Heart right ventricle (tissue), 16 donors: ENCODE results near the gene CRYBG3. TPM values are rescaled to one million over a fixed set of nuclear protein-coding genes. Genes with fewer than 3 reads are reported as not detected.

Experiments
- ATAC-seq, 8 donors: fragments of 200-7000 bp; cut with Tn5 transposase; one replicate each; pipeline ENCODE4 v1.9.1; 2020; ENCODE audit warnings: mild to moderate bottlenecking in 8 of 8, moderate library complexity in 8 of 8, moderate number of reproducible peaks in 1 of 8
- DNase-seq, 2 donors: peaks; one replicate each; pipeline ENCODE4 v3.0.0-alpha.2; 2020
- H3K27ac ChIP-seq, 10 donors: fragments of 200-600 bp; sonication (generic) in 2 of 10; one replicate each; pipeline versions ENCODE4 v1.5.0 to v1.8.0; 2020 to 2022; ENCODE audit warnings: mild to moderate bottlenecking in 3 of 10
- H3K27me3 ChIP-seq, 7 donors: fragments of 200-600 bp; one replicate each; pipeline ENCODE4 v1.8.0; 2021 to 2022; ENCODE audit warnings: mild to moderate bottlenecking in 2 of 7
- H3K36me3 ChIP-seq, 9 donors: fragments of 200-600 bp; sonication (generic) in 1 of 9; one replicate each; pipeline versions ENCODE4 v1.5.0 to v1.8.0; 2020 to 2022; ENCODE audit warnings: mild to moderate bottlenecking in 2 of 9
- H3K4me1 ChIP-seq, 9 donors: fragments of 200-600 bp; sonication (generic) in 1 of 9; one replicate each; pipeline versions ENCODE4 v1.5.0 to v1.8.0; 2020 to 2022; ENCODE audit warnings: mild to moderate bottlenecking in 4 of 9
- H3K4me3 ChIP-seq, 10 donors: fragments of 200-600 bp; sonication (generic) in 2 of 10; one replicate each; pipeline versions ENCODE4 v1.5.0 to v1.8.0; 2020 to 2022; ENCODE audit warnings: mild to moderate bottlenecking in 7 of 10, moderate library complexity in 2 of 10
- H3K9me3 ChIP-seq, 11 donors: fragments of 200-600 bp in 10 of 11; sonication (generic) in 2 of 11; one replicate each; pipeline versions ENCODE4 v1.5.0 to v1.8.0; 2013 to 2022; ENCODE audit warnings: mild to moderate bottlenecking in 2 of 11, control low read depth in 1 of 11, moderate library complexity in 1 of 11
- WGBS, 2 donors: extraction: QIAGEN DNeasy Blood & Tissue Kit; methylation state at CpG; one replicate each; pipeline ENCODE4 v1.1.7; 2013; ENCODE audit warnings: inconsistent platforms in 1 of 2; 5-methylcytosine and 5-hydroxymethylcytosine counted together
- intact Hi-C, 10 donors: fragments of 100-400 bp; cut with DNase I; formaldehyde crosslinking; loops; one replicate each; pipeline versions ENCODE4 v1.11.1 to v1.14.2; 2022
- polyA plus RNA-seq, 2 donors: library from polyadenylated mRNA; stranded (reverse); fragments of 200-250 nt; gene quantifications; one replicate each; pipeline ENCODE4 v1.2.3, GENCODE V29; 2013
- total RNA-seq, 10 donors: library from RNA; stranded (reverse); fragmentation: NEBNext Ultra II Directional in 3 of 10; extraction: Animal tissue kit (Norgen Biotek cat#: 25700) in 3 of 10; gene quantifications; one replicate each; pipeline versions ENCODE4 v1.2.1 to v1.2.4, GENCODE V29; 2021 to 2023
- TF ChIP-seq, protein P1 (sequence below), 9 donors: fragments of 200-600 bp; sonication (generic) in 2 of 9; IDR thresholded peaks; one replicate each; pipeline versions ENCODE4 v1.5.0 to v1.8.0; 2021 to 2022; ENCODE audit warnings: antibody characterized with exemption in 9 of 9, mild to moderate bottlenecking in 5 of 9, moderate library complexity in 1 of 9
- donor health status: Arrhythmogenic right ventricular cardiomyopathy.
- donor health status: ischemic (EF 13 %, LVEDD 7.1; RV severe dilation, severe dysfunction).
- donor health status: healthy with polysubstance abuse.
- donor health status: DM: no; HTN: yes; CAD: no.
- donor health status: DM: no; HTN: no; CAD: no.
- donor health status: ischemic (EF 25% LVEDD 6.9; RV normal size, moderate dysfunction).
- donor health status: ischemic (EF 25% LVEDD 5.7; RV mildly dilated, moderate dysfunction).
- donor health status: healthy.
- donor health status: DM: yes; HTN: yes; CAD: no.
- donor health status: Ischemic cardiomyopathy.
- donor health status: ischemic (EF 35%, LVEDD 5.7; RV mildly dilated, moderate dysfunction).
- donor health status: nonischemic (EF 11% LVEDD 7.7; RV severe dilation, severe dysfunction).
- donor health status: DM: yes; HTN: yes; CAD: no.
- donor health status: PGD.
- donor health status: ischemic (EF 29% LVEDD 5.4; RV normal size, mild dysfunction).
- donor health status: nonischemic (EF 23%, LVEDD 6.1; RV moderate dilation, normal function).

Gene CRYBG3
- total and polyA plus RNA-seq, 12 donors: 8.0 to 39.2 (median 25.5) TPM

DNA sequence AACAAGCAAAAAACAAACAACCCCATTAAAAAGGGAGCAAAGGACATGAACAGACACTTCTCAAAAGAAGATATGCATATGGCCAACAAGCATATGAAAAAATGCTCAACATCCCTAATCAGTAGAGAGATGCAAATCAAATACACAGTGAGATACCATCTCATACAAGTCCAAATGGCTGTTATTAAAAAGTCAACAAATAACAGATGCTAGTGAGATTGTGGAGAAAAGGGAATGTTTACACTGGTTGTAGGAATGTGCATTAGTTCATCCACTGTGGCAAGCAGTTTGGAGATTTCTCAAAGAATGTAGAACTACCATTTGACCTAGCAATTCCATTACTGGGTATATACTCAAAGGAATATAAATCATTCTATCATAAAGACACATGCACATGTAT, 105.9 kb downstream of the CRYBG3 start:
- H3K27ac ChIP-seq: no peak overlapping the region
- H3K36me3 ChIP-seq: peaks cover 0 to 99% (median 20%) of the 10 kb centered on the region in 9 donors
- H3K4me1 ChIP-seq: peaks cover 0 to 19% (median 0%) of the 10 kb centered on the region in 9 donors
- no peaks in the 10 kb centered on the region for H3K27me3 ChIP-seq
- ATAC-seq: no peak
- H3K9me3 ChIP-seq: peaks cover 0 to 15% (median 0%) of the 10 kb centered on the region in 11 donors
- intact Hi-C loops: no loop called here
- TF ChIP-seq, protein P1, sequence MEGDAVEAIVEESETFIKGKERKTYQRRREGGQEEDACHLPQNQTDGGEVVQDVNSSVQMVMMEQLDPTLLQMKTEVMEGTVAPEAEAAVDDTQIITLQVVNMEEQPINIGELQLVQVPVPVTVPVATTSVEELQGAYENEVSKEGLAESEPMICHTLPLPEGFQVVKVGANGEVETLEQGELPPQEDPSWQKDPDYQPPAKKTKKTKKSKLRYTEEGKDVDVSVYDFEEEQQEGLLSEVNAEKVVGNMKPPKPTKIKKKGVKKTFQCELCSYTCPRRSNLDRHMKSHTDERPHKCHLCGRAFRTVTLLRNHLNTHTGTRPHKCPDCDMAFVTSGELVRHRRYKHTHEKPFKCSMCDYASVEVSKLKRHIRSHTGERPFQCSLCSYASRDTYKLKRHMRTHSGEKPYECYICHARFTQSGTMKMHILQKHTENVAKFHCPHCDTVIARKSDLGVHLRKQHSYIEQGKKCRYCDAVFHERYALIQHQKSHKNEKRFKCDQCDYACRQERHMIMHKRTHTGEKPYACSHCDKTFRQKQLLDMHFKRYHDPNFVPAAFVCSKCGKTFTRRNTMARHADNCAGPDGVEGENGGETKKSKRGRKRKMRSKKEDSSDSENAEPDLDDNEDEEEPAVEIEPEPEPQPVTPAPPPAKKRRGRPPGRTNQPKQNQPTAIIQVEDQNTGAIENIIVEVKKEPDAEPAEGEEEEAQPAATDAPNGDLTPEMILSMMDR (IDR thresholded peaks at IDR 0.05): no peak
- no peak overlapping the region for H3K4me3 ChIP-seq
- DNase-seq: no peak

DNA sequence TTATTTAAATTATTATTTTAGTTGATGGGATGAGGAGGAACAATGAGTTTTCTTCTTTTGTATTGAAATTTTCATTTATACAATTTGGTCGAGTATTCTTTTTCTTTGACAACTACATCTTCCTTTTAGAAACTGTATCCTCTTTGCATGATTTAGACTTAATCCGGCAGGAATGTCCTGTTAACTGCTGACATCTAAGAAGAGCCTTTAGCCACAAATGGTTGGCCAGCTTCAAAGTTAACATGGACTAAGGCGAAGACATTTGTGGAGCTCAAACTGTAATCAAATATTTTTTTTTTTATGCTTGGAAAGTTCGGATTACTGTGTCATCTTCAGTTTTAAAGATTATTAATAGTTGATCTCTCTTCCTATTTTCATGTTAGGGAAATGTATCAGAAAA, 107.2 kb downstream of the CRYBG3 start:
- peaks cover 0 to 29% (median 3%) of the 10 kb centered on the region in 9 donors for H3K4me1 ChIP-seq
- 80 to 82% methylated on average over 4 of the region's 4 CpGs for WGBS, 2 donors
- H3K27ac ChIP-seq: no peak overlapping the region
- H3K4me3 ChIP-seq: no peak overlapping the region
- intact Hi-C loops: no loop called here
- DNase-seq (no peak), ATAC-seq (no peak)
- TF ChIP-seq, protein P1 (IDR thresholded peaks at IDR 0.05): no peak
- peaks cover 0 to 12% (median 0%) of the 10 kb centered on the region in 11 donors for H3K9me3 ChIP-seq
- no peaks in the 10 kb centered on the region for H3K27me3 ChIP-seq
- H3K36me3 ChIP-seq: peaks cover 0 to 98% (median 23%) of the 10 kb centered on the region in 9 donors

DNA sequence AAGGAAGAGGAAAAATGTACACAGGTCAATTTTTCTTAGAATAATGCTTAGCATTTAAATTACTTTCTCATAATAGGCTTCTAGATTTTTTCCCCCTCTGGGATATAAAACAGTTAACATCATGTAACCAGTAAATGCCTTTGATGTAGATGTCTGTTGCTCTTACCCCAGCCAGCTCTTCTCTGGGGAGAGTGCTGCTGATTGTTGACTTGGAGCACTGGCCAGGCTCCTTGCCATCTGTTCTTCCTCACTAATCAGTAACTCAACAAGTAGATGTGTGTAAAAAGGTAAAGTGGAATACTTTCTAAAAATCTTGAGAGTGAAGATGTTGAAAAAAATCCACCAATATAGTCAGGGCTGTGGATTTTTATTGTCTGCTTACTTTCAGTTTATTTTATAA, 108.2 kb downstream of the CRYBG3 start:
- Histone ChIP-seq H3K4me3 (no peak overlapping the region), H3K9me3 (peaks cover 0 to 12% (median 0%) of the 10 kb centered on the region in 11 donors), H3K27me3 (no peaks in the 10 kb centered on the region), H3K4me1 (peaks cover 0 to 29% (median 3%) of the 10 kb centered on the region in 9 donors), H3K36me3 (peaks cover 0 to 98% (median 22%) of the 10 kb centered on the region in 9 donors), H3K27ac (no peak overlapping the region)
- intact Hi-C loops: loop anchor here in 1 of 10 donors (10.0 kb wide), 1 partner anchor 85 kb away; no protein-coding TSS in a partner anchor
- TF ChIP-seq, protein P1 (IDR thresholded peaks at IDR 0.05): no peak
- ATAC-seq (peak in 2 of 8 donors; percentile 48 to 58), DNase-seq (no peak)

DNA sequence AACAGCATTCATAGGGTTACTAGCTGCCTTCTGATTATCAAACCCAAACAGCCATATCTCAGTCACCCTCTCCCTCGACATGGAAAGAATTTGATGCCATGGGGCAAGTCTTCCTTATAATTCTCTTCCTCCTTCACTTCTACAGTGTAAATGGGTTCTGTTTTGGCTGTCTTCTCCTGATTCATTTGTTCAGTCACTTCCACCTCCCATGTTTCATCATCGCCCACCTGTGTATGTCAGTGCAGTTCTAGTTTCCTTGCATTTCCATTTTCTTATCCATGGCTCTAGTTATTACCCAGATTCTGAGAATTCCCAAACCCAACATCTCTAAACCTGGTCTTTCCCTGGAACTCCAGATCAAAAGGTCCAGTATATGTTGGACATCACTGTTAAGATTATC, 109.4 kb downstream of the CRYBG3 start:
- no peak for ATAC-seq
- TF ChIP-seq, protein P1 (IDR thresholded peaks at IDR 0.05): no peak
- intact Hi-C loops: loop anchor here in 1 of 10 donors (10.0 kb wide), 1 partner anchor 84 kb away; no protein-coding TSS in a partner anchor
- DNase-seq: no peak
- Histone ChIP-seq H3K4me3 (no peak overlapping the region), H3K9me3 (peaks cover 0 to 12% (median 0%) of the 10 kb centered on the region in 11 donors), H3K27ac (peak overlapping the region in 1 of 10 donors; percentile 33), H3K27me3 (no peaks in the 10 kb centered on the region), H3K36me3 (peaks cover 0 to 98% (median 31%) of the 10 kb centered on the region in 9 donors), H3K4me1 (peaks cover 0 to 29% (median 3%) of the 10 kb centered on the region in 9 donors)
- 60 to 63% methylated on average over 2 of the region's 2 CpGs for WGBS, 2 donors
